CD14-positive monocyte (primary cell): Measurements from ENCODE around the gene ZRANB3. TPM values are rescaled to one million over a fixed set of nuclear protein-coding genes. Genes with fewer than 3 reads are reported as not detected.

Experiments used
- DNase-seq, 3 donors: peaks; one replicate each; pipeline ENCODE4 v3.0.0-alpha.2; 2011 to 2022
- H2AFZ ChIP-seq: 2 replicates; pipeline ENCODE4 v1.6.0; 2012; ENCODE audit warnings: mild to moderate bottlenecking, low read depth, low read length, inconsistent platforms; ENCODE audit not compliant: insufficient read depth, poor library complexity, severe bottlenecking
- H3K27ac ChIP-seq, 2 donors: 1 replicate in 1 of 2; 2 replicates in 1 of 2; pipeline ENCODE4 v1.5.1; 2012 to 2013; ENCODE audit warnings: low read length in 2 of 2, control low read depth in 1 of 2, inconsistent platforms in 1 of 2, low read depth in 1 of 2, mild to moderate bottlenecking in 1 of 2
- H3K27me3 ChIP-seq, 2 donors: one replicate each; pipeline versions ENCODE4 v1.6.0 to v1.6.1; 2011 to 2013; ENCODE audit warnings: low read length in 2 of 2; ENCODE audit not compliant: control insufficient read depth in 2 of 2, insufficient read depth in 2 of 2
- H3K36me3 ChIP-seq, 2 donors: replicated peaks in 1 of 2; 1 replicate in 1 of 2; 2 replicates in 1 of 2; pipeline versions ENCODE4 v1.5.1 to v1.6.1; 2012 to 2013; ENCODE audit warnings: low read length in 2 of 2, control low read depth in 1 of 2, inconsistent platforms in 1 of 2, mild to moderate bottlenecking in 1 of 2; ENCODE audit not compliant: insufficient read depth in 2 of 2, control insufficient read depth in 1 of 2
- H3K4me1 ChIP-seq, 2 donors: 1 replicate in 1 of 2; 2 replicates in 1 of 2; pipeline versions ENCODE4 v1.5.1 to v1.6.1; 2012 to 2013; ENCODE audit warnings: low read length in 2 of 2, control low read depth in 1 of 2, inconsistent platforms in 1 of 2, mild to moderate bottlenecking in 1 of 2, moderate library complexity in 1 of 2; ENCODE audit not compliant: insufficient read depth in 2 of 2, control insufficient read depth in 1 of 2
- H3K4me2 ChIP-seq: replicated peaks from 2 replicates; pipeline ENCODE3; 2012; ENCODE audit warnings: low read length, moderate library complexity, mild to moderate bottlenecking; ENCODE audit not compliant: poor library complexity, severe bottlenecking; ENCODE audit errors: extremely low read depth
- H3K4me3 ChIP-seq, 3 experiments: fragments of 200-600 bp in 1 of 3; sonication (generic) in 1 of 3; replicated peaks in 1 of 3; 1 replicate in 2 of 3; 2 replicates in 1 of 3; pipeline ENCODE4 v1.5.1; 2011 to 2013; ENCODE audit warnings: low read length in 3 of 3, mild to moderate bottlenecking in 3 of 3, control low read depth in 2 of 3, low read depth in 2 of 3, inconsistent platforms in 1 of 3, moderate library complexity in 1 of 3
- H3K79me2 ChIP-seq: 2 replicates; pipeline ENCODE4 v1.6.0; 2012; ENCODE audit warnings: mild to moderate bottlenecking, control low read depth, inconsistent platforms, low read length, moderate library complexity; ENCODE audit not compliant: insufficient read depth
- H3K9ac ChIP-seq: 2 replicates; pipeline ENCODE4 v1.6.0; 2017; ENCODE audit warnings: low read length, mild to moderate bottlenecking; ENCODE audit not compliant: insufficient read depth, poor library complexity, severe bottlenecking
- H3K9me3 ChIP-seq, 2 donors: replicated peaks in 1 of 2; 1 replicate in 1 of 2; 2 replicates in 1 of 2; pipeline versions ENCODE4 v1.5.1 to v1.6.1; 2012 to 2013; ENCODE audit warnings: low read length in 2 of 2, control low read depth in 1 of 2; ENCODE audit not compliant: control insufficient read depth in 1 of 2, insufficient read depth in 1 of 2
- H4K20me1 ChIP-seq: 2 replicates; pipeline ENCODE4 v1.6.0; 2012; ENCODE audit warnings: mild to moderate bottlenecking, low read length, control low read depth, moderate library complexity; ENCODE audit not compliant: insufficient read depth
- H3K27ac Mint-ChIP-seq, 7 donors: one replicate each; pipeline ENCODE4 v1.8.0; 2020; ENCODE audit warnings: mild to moderate bottlenecking in 7 of 7, mixed read lengths in 7 of 7, moderate library complexity in 6 of 7, inconsistent platforms in 2 of 7
- H3K27me3 Mint-ChIP-seq, 3 donors: one replicate each; pipeline ENCODE4 v1.8.0; 2021 to 2022; ENCODE audit warnings: low read depth in 3 of 3, mild to moderate bottlenecking in 3 of 3, mixed read lengths in 3 of 3, moderate library complexity in 3 of 3, inconsistent platforms in 1 of 3
- H3K36me3 Mint-ChIP-seq, 2 donors: one replicate each; pipeline ENCODE4 v1.8.0; 2020; ENCODE audit warnings: mixed read lengths in 2 of 2, inconsistent platforms in 1 of 2, mild to moderate bottlenecking in 1 of 2
- H3K4me1 Mint-ChIP-seq: one replicate; pipeline ENCODE4 v1.8.0; 2020; ENCODE audit warnings: mild to moderate bottlenecking, mixed read lengths
- H3K4me3 Mint-ChIP-seq, 2 donors: one replicate each; pipeline ENCODE4 v1.8.0; 2020; ENCODE audit warnings: mild to moderate bottlenecking in 2 of 2, mixed read lengths in 2 of 2, moderate library complexity in 1 of 2
- H3K9me3 Mint-ChIP-seq, 7 donors: one replicate each; pipeline ENCODE4 v1.8.0; 2020 to 2022; ENCODE audit warnings: mixed read lengths in 7 of 7, mild to moderate bottlenecking in 6 of 7, moderate library complexity in 6 of 7, inconsistent platforms in 2 of 7
- WGBS: methylation state at CpG from one replicate; pipeline ENCODE4 v1.1.5; 2013; ENCODE audit warnings: missing lambda C conversion rate; ENCODE audit not compliant: insufficient coverage; 5-methylcytosine and 5-hydroxymethylcytosine counted together
- intact Hi-C, 2 donors: fragments of 100-400 bp; cut with micrococcal nuclease; formaldehyde crosslinking; loops; one replicate each; pipeline versions ENCODE4 v1.15.0 to v1.15.1; 2023
- polyA plus RNA-seq, 3 donors: library from polyadenylated mRNA; depleted of rRNA in 1 of 3; unstranded in 2 of 3; stranded (reverse) in 1 of 3; fragments of 300-500 nt in 2 of 3; fragments of >200 nt in 1 of 3; fragmentation: Illumina TruSeq in 2 of 3; gene quantifications; 1 replicate in 2 of 3; 2 replicates in 1 of 3; pipeline ENCODE4 v1.2.3, GENCODE V29; 2012 to 2021
- TF ChIP-seq, protein P1 (sequence below): fragments of 200-600 bp; IDR thresholded peaks from one replicate; pipeline ENCODE4 v1.8.0; 2022; ENCODE audit warnings: antibody characterized with exemption, mild to moderate bottlenecking

Gene ZRANB3
- polyA plus RNA-seq, 3 donors: 0.47 to 3.5 (median 0.64) TPM

DNA sequence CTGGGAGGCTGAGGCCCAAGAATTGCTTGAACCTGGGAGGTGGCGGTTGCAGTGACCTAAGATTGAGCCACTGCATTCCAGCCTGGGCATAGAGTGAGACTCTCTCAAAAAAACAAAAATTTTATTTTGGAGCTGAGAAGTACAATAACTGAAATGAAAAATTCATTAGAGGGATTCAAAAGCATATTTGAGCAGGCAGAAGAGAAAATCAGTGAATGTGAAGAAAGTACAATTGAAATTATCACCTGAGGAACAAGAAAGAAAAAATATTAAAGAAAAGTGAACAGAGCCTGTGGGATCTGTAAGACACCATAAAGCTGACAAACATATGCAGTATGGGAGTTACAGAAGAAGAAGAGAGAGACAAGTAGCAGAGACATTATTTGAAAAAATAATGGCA lies 341.9 kb downstream of the ZRANB3 start:
- intact Hi-C loops: no loop called here
- Histone ChIP-seq H3K9me3 (peaks cover 0 to 8% of the 10 kb centered on the region in 2 donors), H3K36me3 (no peaks in the 10 kb centered on the region), H3K27me3 (no peaks in the 10 kb centered on the region), H3K9ac (no peak overlapping the region), H3K4me2 (no peak overlapping the region), H3K4me1 (no peaks in the 10 kb centered on the region), H3K27ac (no peak overlapping the region), H3K4me3 (no peak overlapping the region), H4K20me1 (no peaks in the 10 kb centered on the region), H2AFZ (no peak overlapping the region), H3K79me2 (no peaks in the 10 kb centered on the region)
- TF ChIP-seq, protein P1, sequence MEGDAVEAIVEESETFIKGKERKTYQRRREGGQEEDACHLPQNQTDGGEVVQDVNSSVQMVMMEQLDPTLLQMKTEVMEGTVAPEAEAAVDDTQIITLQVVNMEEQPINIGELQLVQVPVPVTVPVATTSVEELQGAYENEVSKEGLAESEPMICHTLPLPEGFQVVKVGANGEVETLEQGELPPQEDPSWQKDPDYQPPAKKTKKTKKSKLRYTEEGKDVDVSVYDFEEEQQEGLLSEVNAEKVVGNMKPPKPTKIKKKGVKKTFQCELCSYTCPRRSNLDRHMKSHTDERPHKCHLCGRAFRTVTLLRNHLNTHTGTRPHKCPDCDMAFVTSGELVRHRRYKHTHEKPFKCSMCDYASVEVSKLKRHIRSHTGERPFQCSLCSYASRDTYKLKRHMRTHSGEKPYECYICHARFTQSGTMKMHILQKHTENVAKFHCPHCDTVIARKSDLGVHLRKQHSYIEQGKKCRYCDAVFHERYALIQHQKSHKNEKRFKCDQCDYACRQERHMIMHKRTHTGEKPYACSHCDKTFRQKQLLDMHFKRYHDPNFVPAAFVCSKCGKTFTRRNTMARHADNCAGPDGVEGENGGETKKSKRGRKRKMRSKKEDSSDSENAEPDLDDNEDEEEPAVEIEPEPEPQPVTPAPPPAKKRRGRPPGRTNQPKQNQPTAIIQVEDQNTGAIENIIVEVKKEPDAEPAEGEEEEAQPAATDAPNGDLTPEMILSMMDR: no peak
- Mint-ChIP-seq H3K4me3 (no peak overlapping the region), H3K27ac (no peak overlapping the region), H3K4me1 (no peaks in the 10 kb centered on the region), H3K36me3 (peaks cover 2 to 3% of the 10 kb centered on the region in 2 donors), H3K27me3 (peaks cover 0 to 1% (median 0%) of the 10 kb centered on the region in 3 donors), H3K9me3 (peaks cover 12 to 29% (median 23%) of the 10 kb centered on the region in 7 donors)
- no peak for DNase-seq
- no CpG with 5 or more reads among the region's 1 CpG for WGBS

DNA sequence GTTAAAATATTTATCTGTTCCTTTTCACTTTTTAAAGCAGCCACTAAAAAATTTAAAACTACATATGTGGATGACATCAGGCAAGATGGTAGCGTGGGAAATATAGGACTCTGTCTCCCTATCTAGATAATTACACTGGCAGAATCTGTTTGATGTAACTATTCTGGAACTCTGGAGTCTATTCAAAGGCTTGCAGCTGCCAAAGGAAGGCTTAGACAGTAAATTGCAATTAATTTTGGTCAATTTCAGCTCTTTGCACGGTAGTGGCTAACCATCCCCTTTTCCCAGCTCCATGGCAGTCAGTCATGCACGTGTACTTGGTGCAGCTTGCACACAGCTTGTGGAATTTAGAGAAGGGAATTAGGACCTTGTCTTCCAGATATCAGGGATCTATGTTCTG lies 343.7 kb downstream of the ZRANB3 start:
- Histone ChIP-seq H3K4me3 (no peak overlapping the region), H2AFZ (no peak overlapping the region), H3K9me3 (peaks cover 0 to 5% of the 10 kb centered on the region in 2 donors), H3K79me2 (no peaks in the 10 kb centered on the region), H3K27me3 (no peaks in the 10 kb centered on the region), H3K9ac (no peak overlapping the region), H3K4me2 (no peak overlapping the region), H3K4me1 (no peaks in the 10 kb centered on the region), H4K20me1 (no peaks in the 10 kb centered on the region), H3K27ac (no peak overlapping the region), H3K36me3 (no peaks in the 10 kb centered on the region)
- Mint-ChIP-seq H3K36me3 (peaks cover 2 to 3% of the 10 kb centered on the region in 2 donors), H3K4me1 (no peaks in the 10 kb centered on the region), H3K9me3 (peaks cover 10 to 27% (median 18%) of the 10 kb centered on the region in 7 donors), H3K4me3 (no peak overlapping the region), H3K27ac (no peak overlapping the region), H3K27me3 (no peaks in the 10 kb centered on the region)
- no peak for DNase-seq
- WGBS: no CpG with 5 or more reads among the region's 3 CpGs
- intact Hi-C loops: no loop called here
- TF ChIP-seq, protein P1: no peak
